Activated naive CD8-positive, alpha-beta T cell treated with anti-CD3 and anti-CD28 coated beads for 36 hours (primary cell): Measurements from ENCODE around the gene BCL11B. TPM values are rescaled to one million over a fixed set of nuclear protein-coding genes. Genes with fewer than 3 reads are reported as not detected.

Experiments used
- DNase-seq: peaks from one replicate; pipeline ENCODE4 v3.0.0; 2021
- H3K27ac Mint-ChIP-seq: one replicate; pipeline ENCODE4 v1.8.0; 2022; ENCODE audit warnings: mild to moderate bottlenecking, moderate library complexity, mixed read lengths
- H3K27me3 Mint-ChIP-seq: one replicate; pipeline ENCODE4 v1.8.0; 2022; ENCODE audit warnings: mild to moderate bottlenecking, mixed read lengths
- H3K36me3 Mint-ChIP-seq: one replicate; pipeline ENCODE4 v1.8.0; 2021; ENCODE audit warnings: mild to moderate bottlenecking, mixed read lengths
- H3K4me1 Mint-ChIP-seq: one replicate; pipeline ENCODE4 v1.8.0; 2021; ENCODE audit warnings: mixed read lengths
- H3K4me3 Mint-ChIP-seq: one replicate; pipeline ENCODE4 v1.8.0; 2022; ENCODE audit warnings: mild to moderate bottlenecking, moderate library complexity, mixed read lengths
- H3K9me3 Mint-ChIP-seq: one replicate; pipeline ENCODE4 v1.8.0; 2022; ENCODE audit warnings: mixed read lengths
- total RNA-seq, 2 experiments: library from RNA; stranded (reverse); gene quantifications; one replicate each; pipeline ENCODE4 v1.2.3, GENCODE V29; 2021

BCL11B gene
- total RNA-seq, 2 experiments from 2014 or later, result 38.9 to 40.3 TPM

DNA sequence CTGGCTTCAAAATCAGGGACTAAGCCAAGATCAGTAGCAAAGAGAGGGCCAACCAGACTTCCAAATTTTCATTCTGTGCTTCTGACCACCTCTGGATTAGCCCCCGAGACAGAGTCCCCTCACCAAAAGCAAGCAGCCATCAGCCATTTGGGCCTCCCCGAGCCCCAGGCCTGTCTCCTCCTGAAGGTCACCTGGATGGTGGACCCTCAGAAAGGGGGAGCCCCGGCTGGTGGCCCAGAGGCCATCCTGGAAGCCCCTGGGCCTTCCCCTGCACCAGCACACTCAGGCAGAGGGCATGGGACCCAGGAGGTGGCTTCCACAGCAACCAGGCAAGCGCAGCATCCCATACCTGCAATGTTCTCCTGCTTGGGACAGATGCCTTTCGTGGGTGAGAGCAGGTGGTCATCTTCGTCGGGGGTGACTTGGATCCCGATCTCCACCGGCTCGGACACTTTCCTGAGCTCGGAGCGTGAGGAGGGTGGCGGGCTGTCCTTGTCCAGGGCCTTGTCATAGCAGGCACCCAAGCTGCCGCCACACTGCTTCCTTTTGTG lies 14.8 kb downstream of the BCL11B start:
- H3K36me3 Mint-ChIP-seq, result peaks cover 56% of the 10 kb centered on the region
- H3K9me3 Mint-ChIP-seq, result no peaks in the 10 kb centered on the region
- H3K27ac Mint-ChIP-seq, result peak overlapping the region; percentile 98
- peak; percentile 11 for DNase-seq
- H3K4me3 Mint-ChIP-seq, result peak overlapping the region; percentile 89
- peaks cover 89% of the 10 kb centered on the region for H3K4me1 Mint-ChIP-seq
- no peaks in the 10 kb centered on the region for H3K27me3 Mint-ChIP-seq

DNA sequence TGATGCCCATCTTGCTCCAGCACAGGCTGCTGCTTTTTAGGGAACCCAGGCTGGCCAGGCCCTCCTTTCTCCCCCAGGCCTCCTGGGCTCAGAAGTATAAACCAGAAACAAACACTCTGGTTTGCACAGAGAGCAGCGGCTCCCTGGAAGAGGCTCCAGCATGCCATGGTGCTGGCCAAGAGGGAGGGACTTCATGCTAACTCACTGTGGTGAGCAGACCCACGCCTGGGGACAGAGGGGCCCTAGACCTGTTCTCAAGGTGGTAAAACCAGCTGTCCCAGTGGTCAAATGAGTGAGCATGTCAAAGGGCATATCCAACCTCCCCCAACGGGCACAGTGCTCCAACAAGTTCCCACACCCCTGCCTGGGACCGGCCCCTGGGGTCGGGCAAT lies 15.5 kb downstream of the BCL11B start:
- H3K27ac Mint-ChIP-seq, result peak overlapping the region; percentile 98
- H3K4me3 Mint-ChIP-seq, result peak overlapping the region; percentile 89
- H3K4me1 Mint-ChIP-seq, result peaks cover 90% of the 10 kb centered on the region
- no peaks in the 10 kb centered on the region for H3K27me3 Mint-ChIP-seq
- no peaks in the 10 kb centered on the region for H3K9me3 Mint-ChIP-seq
- H3K36me3 Mint-ChIP-seq, result peaks cover 56% of the 10 kb centered on the region
- DNase-seq, result no peak

DNA sequence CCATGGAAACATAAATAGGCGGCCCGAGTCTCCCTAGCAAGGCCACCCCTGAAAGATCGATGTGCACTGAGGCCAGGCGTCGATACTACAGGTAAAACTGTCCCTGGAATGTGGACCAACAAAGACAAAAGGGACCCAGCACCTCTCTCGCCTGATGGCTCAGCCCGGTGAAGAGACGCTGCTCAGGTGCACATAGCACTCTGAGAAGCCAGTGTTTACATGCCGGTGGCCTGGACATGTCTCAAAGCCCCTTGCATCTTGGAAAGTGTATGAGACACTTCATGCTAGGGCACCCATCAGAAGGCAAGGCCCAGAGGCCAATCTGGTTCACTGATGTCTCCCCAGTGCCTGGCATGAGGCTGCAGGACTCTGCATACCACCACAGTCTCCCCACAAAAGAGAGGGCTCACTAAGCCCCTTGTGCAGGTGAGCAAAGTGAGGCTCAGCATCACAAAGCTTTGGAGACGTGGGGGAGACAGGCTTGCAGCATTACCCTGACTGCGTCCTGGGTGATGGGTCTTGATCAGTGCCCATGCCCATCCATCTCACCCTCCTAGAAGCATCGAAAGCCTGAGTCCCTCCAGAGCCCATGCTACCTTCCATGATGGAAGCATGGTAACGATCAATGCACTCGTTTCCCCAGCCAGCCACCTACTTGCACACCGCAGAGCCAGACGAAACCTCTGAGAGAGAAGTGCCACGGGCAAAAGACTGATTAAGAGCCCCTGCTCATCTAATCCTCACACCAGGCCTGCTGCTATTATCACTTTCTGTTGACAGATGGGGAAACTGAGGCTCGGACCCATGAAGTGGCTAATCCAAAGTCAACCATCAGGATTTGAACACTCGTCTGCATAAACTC lies 16.1 kb downstream of the BCL11B start:
- peak overlapping the region; percentile 98 for H3K27ac Mint-ChIP-seq
- peak; percentile 16 for DNase-seq
- H3K36me3 Mint-ChIP-seq, result peaks cover 54% of the 10 kb centered on the region
- peaks cover 90% of the 10 kb centered on the region for H3K4me1 Mint-ChIP-seq
- H3K4me3 Mint-ChIP-seq, result peak overlapping the region; percentile 89
- no peaks in the 10 kb centered on the region for H3K9me3 Mint-ChIP-seq
- H3K27me3 Mint-ChIP-seq, result no peaks in the 10 kb centered on the region

DNA sequence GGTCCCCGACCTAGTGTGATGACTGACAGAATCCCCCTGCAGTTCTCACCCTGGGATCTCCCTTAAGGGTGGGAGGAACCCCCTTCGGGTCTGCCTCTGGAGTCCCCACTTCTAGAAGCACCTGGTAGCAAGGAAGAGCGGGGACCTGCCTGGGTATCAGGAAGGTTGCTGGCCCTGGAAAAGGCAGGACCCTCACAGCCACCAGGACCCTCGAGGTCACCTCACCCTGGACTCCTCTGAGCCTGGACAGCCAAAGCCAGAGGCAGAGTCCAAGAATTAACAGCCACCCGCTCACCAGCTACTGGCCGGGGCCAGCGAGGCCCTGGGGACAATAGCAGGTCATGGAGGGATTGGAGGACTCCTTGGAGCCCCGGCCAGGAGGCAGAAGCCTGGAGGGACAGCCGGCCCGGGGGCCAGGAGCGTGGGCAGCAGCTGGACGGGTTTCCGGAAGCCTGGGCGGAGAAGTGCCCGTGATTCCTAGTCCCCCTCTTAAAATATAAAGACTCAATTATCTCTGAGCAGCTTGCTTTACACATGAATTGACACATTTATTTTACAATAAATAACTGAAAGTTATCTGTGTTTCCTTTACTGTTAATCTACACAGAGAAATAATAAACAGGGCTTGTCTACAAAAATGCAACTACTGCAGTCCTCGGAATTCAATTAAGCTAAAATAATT lies 17.5 kb downstream of the BCL11B start:
- Mint-ChIP-seq H3K4me3 (peak overlapping the region; percentile 79), H3K36me3 (peaks cover 60% of the 10 kb centered on the region), H3K27ac (peak overlapping the region; percentile 98), H3K4me1 (peaks cover 86% of the 10 kb centered on the region), H3K9me3 (no peaks in the 10 kb centered on the region), H3K27me3 (no peaks in the 10 kb centered on the region)
- no peak for DNase-seq

DNA sequence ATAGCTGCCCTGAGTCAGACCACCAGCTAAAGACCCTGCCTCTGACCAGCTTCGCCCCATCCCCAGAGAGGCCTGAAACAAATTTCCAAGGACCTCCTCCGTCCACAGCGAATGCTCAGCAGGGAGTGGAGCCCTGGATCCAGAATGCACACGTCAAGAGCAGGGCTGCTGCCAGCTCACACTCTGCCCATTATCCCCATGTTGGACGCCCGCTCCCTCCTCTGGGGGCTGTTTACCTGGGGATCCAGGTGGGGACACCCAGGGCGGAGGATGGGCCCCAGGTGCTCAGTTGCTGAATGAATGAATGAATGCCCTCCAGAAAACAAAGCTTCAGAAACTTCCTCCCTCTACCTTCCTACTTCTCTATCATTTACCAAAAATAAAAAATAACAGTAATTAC lies 18.1 kb downstream of the BCL11B start:
- H3K4me3 Mint-ChIP-seq, result peak overlapping the region; percentile 79
- no peak for DNase-seq
- H3K27me3 Mint-ChIP-seq, result no peaks in the 10 kb centered on the region
- peaks cover 86% of the 10 kb centered on the region for H3K4me1 Mint-ChIP-seq
- peaks cover 61% of the 10 kb centered on the region for H3K36me3 Mint-ChIP-seq
- peak overlapping the region; percentile 98 for H3K27ac Mint-ChIP-seq
- no peaks in the 10 kb centered on the region for H3K9me3 Mint-ChIP-seq

DNA sequence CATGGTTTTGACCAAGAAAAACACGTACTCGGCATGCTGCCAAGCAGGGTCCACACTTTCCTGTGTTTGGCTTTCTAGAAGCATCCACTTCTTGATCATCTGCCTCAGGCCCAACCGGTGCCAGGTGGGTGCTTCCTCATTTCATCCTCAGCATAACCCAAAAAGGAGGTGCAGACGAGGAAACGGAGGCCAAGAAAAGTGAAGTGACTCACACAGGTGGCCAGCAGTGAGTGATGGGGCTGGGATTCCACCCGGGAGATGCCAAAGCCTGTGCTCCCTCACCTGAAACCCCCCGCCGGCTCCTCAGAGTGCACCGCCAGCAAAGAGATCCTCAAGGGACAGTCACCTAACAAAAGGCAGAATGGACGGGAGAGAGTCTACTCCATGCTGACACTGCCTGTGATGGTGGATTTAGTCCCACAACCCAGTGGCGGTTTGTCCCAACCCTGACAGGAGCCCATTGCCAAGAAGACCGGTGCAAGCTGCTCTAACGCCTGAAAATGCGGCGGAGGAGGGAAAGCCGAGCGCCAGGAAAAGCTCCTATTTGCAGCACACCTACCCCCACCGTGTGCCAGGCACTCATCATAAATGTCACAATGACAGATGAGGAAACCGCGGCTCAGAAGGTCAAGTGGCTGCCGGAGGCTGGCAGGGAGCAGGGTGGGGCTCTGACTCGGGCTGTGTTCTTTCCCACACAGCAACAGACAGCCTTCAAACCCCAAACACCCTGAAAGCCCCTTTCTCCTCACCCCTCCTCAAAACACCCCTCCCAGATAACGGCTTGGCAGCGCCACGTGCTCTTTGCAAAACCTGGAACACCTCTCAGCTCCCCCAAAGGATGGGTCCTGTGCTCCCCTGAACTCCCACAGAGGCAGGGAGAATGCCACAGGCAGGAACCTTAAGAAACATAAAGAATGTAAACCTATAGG lies 18.8 kb downstream of the BCL11B start:
- peaks cover 86% of the 10 kb centered on the region for H3K4me1 Mint-ChIP-seq
- H3K36me3 Mint-ChIP-seq, result peaks cover 57% of the 10 kb centered on the region
- H3K27ac Mint-ChIP-seq, result peak overlapping the region; percentile 98
- H3K4me3 Mint-ChIP-seq, result peak overlapping the region; percentile 79
- peak; percentile 65 for DNase-seq
- no peaks in the 10 kb centered on the region for H3K9me3 Mint-ChIP-seq
- no peaks in the 10 kb centered on the region for H3K27me3 Mint-ChIP-seq

DNA sequence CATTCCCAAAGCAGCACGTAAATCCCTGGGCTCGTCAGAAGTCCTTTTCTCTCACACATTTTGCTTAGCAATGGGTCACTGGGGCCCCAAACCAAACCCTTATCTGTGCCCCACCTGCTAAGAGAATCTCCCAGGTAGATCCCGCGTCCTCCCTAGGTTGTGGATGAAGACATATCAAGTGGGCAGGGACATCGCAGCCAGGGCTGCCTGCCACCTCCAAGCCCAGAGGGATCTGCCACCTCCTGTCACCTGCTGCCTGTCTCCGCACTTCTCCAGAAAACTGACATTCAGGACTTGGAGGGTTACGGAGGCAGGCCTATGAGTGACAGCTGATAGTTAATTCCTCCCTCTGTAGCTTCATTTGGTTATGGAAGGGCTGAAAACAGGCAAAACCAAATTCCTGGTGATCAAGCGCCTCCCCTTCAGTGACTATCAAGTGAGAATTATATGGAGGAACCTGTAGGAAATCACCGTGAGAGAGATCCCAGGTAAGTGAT lies 19.5 kb downstream of the BCL11B start:
- H3K27ac Mint-ChIP-seq, result peak overlapping the region; percentile 98
- peaks cover 87% of the 10 kb centered on the region for H3K4me1 Mint-ChIP-seq
- peak overlapping the region; percentile 79 for H3K4me3 Mint-ChIP-seq
- peaks cover 55% of the 10 kb centered on the region for H3K36me3 Mint-ChIP-seq
- no peaks in the 10 kb centered on the region for H3K9me3 Mint-ChIP-seq
- no peaks in the 10 kb centered on the region for H3K27me3 Mint-ChIP-seq
- DNase-seq, result no peak

DNA sequence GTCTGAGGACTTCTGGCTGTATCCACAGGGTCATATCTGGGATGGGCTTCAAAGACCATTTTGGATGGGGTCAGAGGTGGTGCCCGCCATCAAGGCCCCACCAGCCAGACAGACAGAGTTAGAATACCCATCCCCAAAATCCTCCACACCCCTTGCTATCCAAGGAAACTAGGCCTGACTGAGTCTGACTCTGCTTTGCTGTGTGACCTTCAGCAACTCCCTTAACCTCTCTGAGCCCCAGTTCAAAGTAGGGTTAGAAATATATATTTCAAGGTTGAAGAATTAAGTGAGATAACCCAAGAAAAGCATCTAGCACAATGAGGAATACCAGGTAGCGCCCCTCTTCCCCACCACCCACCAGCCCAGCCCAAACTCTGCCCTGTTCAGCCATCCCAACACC lies 20.3 kb downstream of the BCL11B start:
- Mint-ChIP-seq H3K36me3 (peaks cover 51% of the 10 kb centered on the region), H3K27ac (peak overlapping the region; percentile 98), H3K4me3 (peak overlapping the region; percentile 56), H3K9me3 (no peaks in the 10 kb centered on the region), H3K4me1 (peaks cover 88% of the 10 kb centered on the region), H3K27me3 (no peaks in the 10 kb centered on the region)
- DNase-seq, result no peak

DNA sequence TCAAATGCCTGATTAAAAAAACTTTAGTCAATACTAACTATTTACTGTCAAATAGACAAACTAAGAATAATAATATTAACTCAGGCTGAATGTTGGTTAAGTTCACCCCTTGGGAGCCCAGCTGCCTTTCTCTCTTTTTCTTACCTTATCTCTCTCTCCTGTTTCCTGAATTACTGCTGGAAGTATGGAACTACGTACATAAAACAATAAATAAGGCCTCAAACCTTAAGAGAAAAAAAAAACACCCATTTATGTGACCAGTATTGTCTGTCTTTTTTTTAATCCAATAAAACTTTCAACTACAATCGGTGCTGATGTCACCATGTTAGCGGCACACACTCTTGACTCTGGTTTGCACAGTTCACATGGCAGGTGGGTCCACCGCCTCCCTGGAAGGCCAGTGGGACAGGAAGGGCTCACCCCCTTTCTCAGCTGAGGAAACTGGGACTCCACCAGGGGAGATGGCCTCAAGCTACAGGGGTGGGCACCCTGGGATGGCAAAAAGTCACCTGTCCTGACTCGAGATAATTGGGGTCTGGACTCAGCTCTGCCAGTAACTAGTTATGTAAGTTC lies 21.3 kb downstream of the BCL11B start:
- no peak for DNase-seq
- Mint-ChIP-seq H3K4me1 (peaks cover 80% of the 10 kb centered on the region), H3K27me3 (no peaks in the 10 kb centered on the region), H3K27ac (peak overlapping the region; percentile 98), H3K4me3 (peak overlapping the region; percentile 81), H3K9me3 (no peaks in the 10 kb centered on the region), H3K36me3 (peaks cover 44% of the 10 kb centered on the region)

DNA sequence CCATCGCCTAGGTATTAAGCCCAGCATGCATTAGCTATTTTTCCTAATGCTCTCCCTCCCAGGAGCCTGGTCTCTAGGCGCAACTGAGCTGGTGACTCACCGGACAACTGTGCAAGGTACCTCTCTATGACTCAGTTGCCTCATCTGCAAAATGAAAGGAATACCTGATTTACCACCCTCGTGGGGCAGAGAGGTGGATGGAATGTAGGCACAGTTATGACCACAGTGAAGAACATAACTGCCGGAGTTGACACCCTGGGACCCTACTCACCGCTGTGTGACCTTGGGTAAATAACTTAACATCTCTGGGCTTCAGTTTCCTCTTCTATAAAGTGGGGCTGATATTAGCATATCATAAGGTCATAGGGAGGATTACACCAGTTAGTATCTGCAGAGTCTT lies 22.6 kb downstream of the BCL11B start:
- H3K4me1 Mint-ChIP-seq, result peaks cover 78% of the 10 kb centered on the region
- H3K4me3 Mint-ChIP-seq, result peak overlapping the region; percentile 73
- DNase-seq, result peak; percentile 59
- H3K9me3 Mint-ChIP-seq, result no peaks in the 10 kb centered on the region
- no peaks in the 10 kb centered on the region for H3K27me3 Mint-ChIP-seq
- peaks cover 41% of the 10 kb centered on the region for H3K36me3 Mint-ChIP-seq
- H3K27ac Mint-ChIP-seq, result peak overlapping the region; percentile 98

DNA sequence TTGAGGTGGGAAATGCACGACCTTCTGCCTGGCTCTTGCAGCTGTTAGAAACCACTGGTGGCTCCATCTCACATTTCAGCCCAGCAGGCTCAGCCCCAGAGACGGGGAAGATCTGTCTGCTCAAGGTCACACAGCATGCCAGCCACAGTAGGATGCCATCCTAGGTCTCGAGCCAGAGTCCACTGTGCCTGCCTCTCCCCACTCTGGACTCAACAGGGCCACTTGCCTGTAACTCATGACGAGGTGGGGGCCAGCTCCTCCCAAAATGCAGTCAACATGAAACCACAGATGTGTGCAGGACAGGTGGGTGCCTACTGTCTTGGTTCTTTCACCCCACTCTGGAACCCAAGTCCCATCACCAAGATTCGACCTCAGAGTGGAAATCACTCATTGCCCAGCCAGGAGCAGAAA lies 23.2 kb downstream of the BCL11B start:
- no peak for DNase-seq
- no peaks in the 10 kb centered on the region for H3K27me3 Mint-ChIP-seq
- peak overlapping the region; percentile 38 for H3K4me3 Mint-ChIP-seq
- peaks cover 38% of the 10 kb centered on the region for H3K36me3 Mint-ChIP-seq
- H3K9me3 Mint-ChIP-seq, result no peaks in the 10 kb centered on the region
- H3K4me1 Mint-ChIP-seq, result peaks cover 78% of the 10 kb centered on the region
- peak overlapping the region; percentile 98 for H3K27ac Mint-ChIP-seq

DNA sequence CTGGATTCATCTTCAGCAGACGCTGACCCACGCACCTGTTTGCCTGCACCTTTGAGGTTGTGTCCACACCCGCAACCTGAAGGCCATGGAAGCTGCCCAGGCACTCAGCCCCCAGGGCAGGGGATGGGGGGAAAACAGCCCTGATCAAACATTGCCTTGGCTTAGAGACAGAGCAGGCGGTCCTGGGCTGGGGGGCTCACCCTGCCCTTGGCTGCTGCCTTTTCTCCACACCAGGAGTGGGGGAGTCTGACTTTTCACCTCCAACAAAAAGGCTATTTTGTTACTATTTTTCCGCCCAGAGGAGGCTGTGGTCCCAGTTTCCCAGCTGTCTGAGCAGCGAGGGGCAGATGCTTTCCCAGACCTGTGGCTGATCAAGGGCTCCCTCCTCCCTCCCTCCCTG lies 24.2 kb downstream of the BCL11B start:
- Mint-ChIP-seq H3K27ac (peak overlapping the region; percentile 98), H3K36me3 (peaks cover 28% of the 10 kb centered on the region), H3K27me3 (no peaks in the 10 kb centered on the region), H3K4me3 (peak overlapping the region; percentile 86), H3K4me1 (peaks cover 78% of the 10 kb centered on the region), H3K9me3 (no peaks in the 10 kb centered on the region)
- DNase-seq, result no peak

DNA sequence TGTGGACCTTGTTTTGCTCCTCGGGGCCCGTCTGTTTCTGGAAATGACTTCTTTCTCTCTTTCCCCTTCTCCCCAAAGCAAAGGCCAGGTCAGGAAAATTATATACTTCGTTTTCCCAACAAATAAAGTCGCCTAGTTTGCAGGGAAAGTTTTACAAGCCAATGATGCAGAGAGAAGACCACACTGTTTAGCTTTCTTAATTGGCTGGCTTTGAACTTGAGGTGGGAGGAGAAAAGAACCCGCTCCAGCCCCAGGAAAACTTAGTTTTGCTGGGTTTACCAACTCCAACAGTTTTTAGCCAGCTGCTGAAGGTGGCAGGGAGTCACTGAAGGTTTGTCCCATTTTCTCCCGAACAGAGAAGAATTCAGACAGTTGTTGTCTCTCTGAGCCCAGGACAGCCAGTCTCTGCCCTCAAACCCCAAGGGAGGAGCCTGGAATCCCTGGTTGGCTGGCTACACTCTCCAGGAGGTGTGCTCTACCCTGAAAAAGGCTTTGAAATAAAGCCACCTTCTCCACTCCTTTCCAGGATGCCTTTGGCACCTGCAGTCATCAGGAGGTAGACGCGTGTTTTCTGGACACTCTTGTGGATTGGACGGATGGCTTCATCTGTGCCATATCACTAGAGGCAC lies 24.8 kb downstream of the BCL11B start:
- DNase-seq, result no peak
- Mint-ChIP-seq H3K27me3 (no peaks in the 10 kb centered on the region), H3K9me3 (no peaks in the 10 kb centered on the region), H3K4me1 (peaks cover 78% of the 10 kb centered on the region), H3K36me3 (peaks cover 26% of the 10 kb centered on the region), H3K27ac (peak overlapping the region; percentile 98), H3K4me3 (peak overlapping the region; percentile 86)
